22Rv1 (cell line): ENCODE data around the gene SPOCK1.

Source experiments
- ZFX ChIP-seq: fragments of 450-650 bp; IDR thresholded peaks from 2 replicates; pipeline ENCODE4 v1.6.1; 2017; ENCODE audit warnings: antibody characterized with exemption, borderline replicate concordance
- TF ChIP-seq, protein P1 (sequence below): fragments of 450-650 bp; IDR thresholded peaks from 2 replicates; pipeline ENCODE4 v1.5.1; 2017; ENCODE audit warnings: mild to moderate bottlenecking

DNA sequence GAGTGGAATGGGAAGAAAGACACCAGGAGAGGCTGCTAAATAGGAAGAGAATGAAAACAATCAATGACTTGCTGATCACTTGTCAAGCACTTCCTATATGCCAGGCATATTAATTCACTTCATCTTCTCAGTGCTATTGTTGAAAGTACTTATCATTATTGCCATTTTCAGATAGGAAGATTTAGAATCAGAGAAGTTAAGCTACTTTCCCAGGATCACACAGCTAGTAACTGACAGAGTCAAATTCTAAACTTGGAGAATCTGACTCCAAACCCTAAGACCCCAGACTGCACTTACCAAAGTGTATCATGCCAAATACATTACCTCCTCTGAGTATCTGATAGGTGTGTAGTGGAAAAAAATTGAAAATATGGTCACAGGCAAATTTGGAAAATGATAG lies 236.3 kb downstream of the SPOCK1 start:
- TF ChIP-seq, protein P1, sequence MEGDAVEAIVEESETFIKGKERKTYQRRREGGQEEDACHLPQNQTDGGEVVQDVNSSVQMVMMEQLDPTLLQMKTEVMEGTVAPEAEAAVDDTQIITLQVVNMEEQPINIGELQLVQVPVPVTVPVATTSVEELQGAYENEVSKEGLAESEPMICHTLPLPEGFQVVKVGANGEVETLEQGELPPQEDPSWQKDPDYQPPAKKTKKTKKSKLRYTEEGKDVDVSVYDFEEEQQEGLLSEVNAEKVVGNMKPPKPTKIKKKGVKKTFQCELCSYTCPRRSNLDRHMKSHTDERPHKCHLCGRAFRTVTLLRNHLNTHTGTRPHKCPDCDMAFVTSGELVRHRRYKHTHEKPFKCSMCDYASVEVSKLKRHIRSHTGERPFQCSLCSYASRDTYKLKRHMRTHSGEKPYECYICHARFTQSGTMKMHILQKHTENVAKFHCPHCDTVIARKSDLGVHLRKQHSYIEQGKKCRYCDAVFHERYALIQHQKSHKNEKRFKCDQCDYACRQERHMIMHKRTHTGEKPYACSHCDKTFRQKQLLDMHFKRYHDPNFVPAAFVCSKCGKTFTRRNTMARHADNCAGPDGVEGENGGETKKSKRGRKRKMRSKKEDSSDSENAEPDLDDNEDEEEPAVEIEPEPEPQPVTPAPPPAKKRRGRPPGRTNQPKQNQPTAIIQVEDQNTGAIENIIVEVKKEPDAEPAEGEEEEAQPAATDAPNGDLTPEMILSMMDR, result no peak
- no peak for TF ChIP-seq ZFX
